SH-SY5Y (cell line): Measurements from ENCODE around the gene DPPA5.

Experiments used
- GATA2 ChIP-seq: IDR thresholded peaks from 2 replicates; pipeline ENCODE4 v1.6.1; 2011; ENCODE audit warnings: mild to moderate bottlenecking, low read depth, low read length
- GATA3 ChIP-seq: IDR thresholded peaks from 2 replicates; pipeline ENCODE4 v1.6.1; 2011; ENCODE audit warnings: low read depth, mild to moderate bottlenecking, low read length, moderate library complexity

DNA sequence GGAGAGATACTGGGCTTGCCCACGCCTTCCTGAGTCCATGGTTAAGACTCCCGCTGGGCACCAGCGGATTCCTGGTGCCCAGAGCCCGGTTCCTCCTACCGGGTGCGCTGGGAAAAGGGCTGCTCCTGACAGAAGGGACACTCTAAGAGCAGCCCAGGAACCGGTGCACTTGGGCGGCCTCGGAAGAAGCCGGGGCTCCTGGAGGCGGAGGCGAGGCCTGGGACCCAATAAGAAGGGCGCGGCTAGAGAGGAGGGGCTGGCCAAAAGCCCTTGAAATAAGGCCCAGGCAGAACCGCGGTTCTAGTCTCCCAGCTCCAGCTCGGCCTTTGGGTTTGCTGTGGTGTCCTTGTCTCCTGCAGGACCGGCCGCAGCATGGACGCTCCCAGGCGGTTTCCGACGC, 8.3 kb upstream of the DPPA5 start, which contains the start of gene KHDC3L:
- TF ChIP-seq GATA2 (no peak), GATA3 (no peak)
